ENCODE data around the gene HOXB5.

The HOXB5 gene

GRCh38 chr17:48615963-48616716, 22.6 kb upstream of the HOXB5 start:
- no peak for DNase-seq

- DNase-seq, result no peak
Measured at GRCh38 chr17:48615047-48615962, 21.7 kb upstream of the HOXB5 start, which contains the start of gene HOXB8. TSS of gene HOXB8 (minus strand) at chr17:48615292. CDS start at chr17:48614704, 588 bp downstream.

GRCh38 chr17:48613862-48614694, 20.5 kb upstream of the HOXB5 start:
- DNase-seq, result no peak

GRCh38 chr17:48612854-48613691, 19.5 kb upstream of the HOXB5 start:
- peak; percentile 50 for DNase-seq

- DNase-seq, result no peak
Measured at GRCh38 chr17:48612456-48612853, 18.9 kb upstream of the HOXB5 start.

GRCh38 chr17:48611681-48612455, 18.3 kb upstream of the HOXB5 start:
- no peak for DNase-seq

- no peak for DNase-seq
Measured at GRCh38 chr17:48611213-48611612, 17.6 kb upstream of the HOXB5 start.

- peak; percentile 60 for DNase-seq
Measured at GRCh38 chr17:48610282-48611211, 17.0 kb upstream of the HOXB5 start, which contains the start of gene HOXB7. TSS of gene HOXB7 (minus strand) at chr17:48611017. CDS start at chr17:48610918, 99 bp downstream.

GRCh38 chr17:48609759-48610281, 16.2 kb upstream of the HOXB5 start:
- DNase-seq, result no peak

- DNase-seq, result no peak
Measured at GRCh38 chr17:48609033-48609432, 15.5 kb upstream of the HOXB5 start.

GRCh38 chr17:48608494-48608834, 14.9 kb upstream of the HOXB5 start:
- no peak for DNase-seq

GRCh38 chr17:48606892-48607614, 13.5 kb upstream of the HOXB5 start:
- DNase-seq, result no peak

- no peak for DNase-seq
Measured at GRCh38 chr17:48605991-48606891, 12.7 kb upstream of the HOXB5 start.

GRCh38 chr17:48605409-48605919, 11.9 kb upstream of the HOXB5 start:
- DNase-seq, result no peak

- DNase-seq, result no peak
Measured at GRCh38 chr17:48604770-48605329, 11.3 kb upstream of the HOXB5 start, which contains the start of gene HOXB6. TSS of gene HOXB6 (minus strand) at chr17:48604986. CDS start at chr17:48598150, 6,836 bp downstream.

- DNase-seq, result no peak
Measured at GRCh38 chr17:48603959-48604769, 10.6 kb upstream of the HOXB5 start.

Measured in stimulated activated CD4-positive, alpha-beta T cell treated with anti-CD3 and anti-CD28 coated beads, Interleukin-12 subunit alpha, Interleukin-12 subunit beta, amount 100 ng/mL, for 4 hours (primary cell).